ENCODE results near the gene CISH. TPM values are rescaled to one million over a fixed set of nuclear protein-coding genes. Genes with fewer than 3 reads are reported as not detected.

Gene CISH
- total RNA-seq, 1 donor from 2014 or later, result 2.6 TPM

DNA sequence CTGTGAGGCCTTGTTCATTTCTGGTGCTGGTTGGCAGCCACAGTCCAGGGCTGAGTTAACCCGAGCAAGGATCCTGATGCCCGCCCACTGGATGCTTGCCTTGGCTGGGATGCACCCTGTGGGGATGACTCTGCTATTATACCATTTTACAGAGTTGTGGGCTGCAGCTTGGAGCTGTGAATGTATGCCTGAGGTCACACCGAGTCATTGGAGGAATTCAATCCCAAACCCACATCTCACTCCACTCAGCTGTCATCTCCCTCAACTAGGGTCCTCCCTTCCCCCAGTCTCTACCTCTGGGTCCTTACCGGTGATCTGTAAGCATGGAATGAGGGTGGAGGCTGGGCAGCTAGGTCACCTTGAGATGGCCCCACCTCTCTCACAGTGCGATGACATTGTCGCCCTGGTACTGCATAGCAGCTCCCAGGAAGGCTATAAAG is 27.5 kb upstream of the CISH start:
- Mint-ChIP-seq H3K36me3 (ENCODE audit: low read depth, unreplicated experiment) (no peaks in the 10 kb centered on the region), H3K4me3 (ENCODE audit: unreplicated experiment) (no peak overlapping the region), H3K27ac (ENCODE audit: unreplicated experiment) (no peak overlapping the region), H3K27me3 (ENCODE audit: unreplicated experiment) (peaks cover 10% of the 10 kb centered on the region), H3K9me3 (ENCODE audit: unreplicated experiment) (no peaks in the 10 kb centered on the region), H3K4me1 (ENCODE audit: unreplicated experiment) (peaks cover 11% of the 10 kb centered on the region)
- TF ChIP-seq, protein P1, sequence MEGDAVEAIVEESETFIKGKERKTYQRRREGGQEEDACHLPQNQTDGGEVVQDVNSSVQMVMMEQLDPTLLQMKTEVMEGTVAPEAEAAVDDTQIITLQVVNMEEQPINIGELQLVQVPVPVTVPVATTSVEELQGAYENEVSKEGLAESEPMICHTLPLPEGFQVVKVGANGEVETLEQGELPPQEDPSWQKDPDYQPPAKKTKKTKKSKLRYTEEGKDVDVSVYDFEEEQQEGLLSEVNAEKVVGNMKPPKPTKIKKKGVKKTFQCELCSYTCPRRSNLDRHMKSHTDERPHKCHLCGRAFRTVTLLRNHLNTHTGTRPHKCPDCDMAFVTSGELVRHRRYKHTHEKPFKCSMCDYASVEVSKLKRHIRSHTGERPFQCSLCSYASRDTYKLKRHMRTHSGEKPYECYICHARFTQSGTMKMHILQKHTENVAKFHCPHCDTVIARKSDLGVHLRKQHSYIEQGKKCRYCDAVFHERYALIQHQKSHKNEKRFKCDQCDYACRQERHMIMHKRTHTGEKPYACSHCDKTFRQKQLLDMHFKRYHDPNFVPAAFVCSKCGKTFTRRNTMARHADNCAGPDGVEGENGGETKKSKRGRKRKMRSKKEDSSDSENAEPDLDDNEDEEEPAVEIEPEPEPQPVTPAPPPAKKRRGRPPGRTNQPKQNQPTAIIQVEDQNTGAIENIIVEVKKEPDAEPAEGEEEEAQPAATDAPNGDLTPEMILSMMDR (IDR thresholded peaks at IDR 0.05; ENCODE audit: unreplicated experiment), result no peak
- no peak for DNase-seq (ENCODE audit: low spot score)

GRCh38 chr3:50637945-50638344 is 26.4 kb upstream of the CISH start:
- no peak overlapping the region for H3K4me3 Mint-ChIP-seq (ENCODE audit: unreplicated experiment)
- peak overlapping the region; percentile 20 for H3K27ac Mint-ChIP-seq (ENCODE audit: unreplicated experiment)
- peaks cover 11% of the 10 kb centered on the region for H3K4me1 Mint-ChIP-seq (ENCODE audit: unreplicated experiment)
- DNase-seq (ENCODE audit: low spot score), result no peak
- TF ChIP-seq, protein P1 (IDR thresholded peaks at IDR 0.05; ENCODE audit: unreplicated experiment), result no peak
- H3K27me3 Mint-ChIP-seq (ENCODE audit: unreplicated experiment), result peaks cover 10% of the 10 kb centered on the region
- no peaks in the 10 kb centered on the region for H3K36me3 Mint-ChIP-seq (ENCODE audit: low read depth, unreplicated experiment)
- H3K9me3 Mint-ChIP-seq (ENCODE audit: unreplicated experiment), result no peaks in the 10 kb centered on the region

DNA sequence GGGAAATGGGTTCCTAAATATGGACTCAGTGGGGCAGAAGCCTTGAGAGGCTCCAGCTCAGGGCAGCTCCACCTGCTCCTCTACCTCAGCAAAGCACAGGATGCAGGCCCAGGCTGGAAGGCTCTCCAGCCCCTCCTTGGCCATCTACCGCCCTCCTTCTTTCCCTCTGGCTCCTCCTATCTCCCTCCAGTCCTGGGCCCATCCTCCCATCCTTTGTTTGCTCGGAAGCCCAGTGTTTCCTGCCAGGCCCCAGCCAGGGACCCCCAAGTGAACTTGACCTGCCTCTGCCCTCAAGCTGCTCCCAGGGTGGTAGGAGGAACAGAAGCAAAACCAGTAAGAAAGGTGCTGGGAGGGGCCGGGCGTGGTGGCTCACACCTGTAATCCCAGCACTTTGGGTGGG is 25.4 kb upstream of the CISH start:
- H3K27me3 Mint-ChIP-seq (ENCODE audit: unreplicated experiment), result peaks cover 8% of the 10 kb centered on the region
- H3K27ac Mint-ChIP-seq (ENCODE audit: unreplicated experiment), result no peak overlapping the region
- no peak overlapping the region for H3K4me3 Mint-ChIP-seq (ENCODE audit: unreplicated experiment)
- peaks cover 11% of the 10 kb centered on the region for H3K4me1 Mint-ChIP-seq (ENCODE audit: unreplicated experiment)
- no peaks in the 10 kb centered on the region for H3K9me3 Mint-ChIP-seq (ENCODE audit: unreplicated experiment)
- TF ChIP-seq, protein P1 (IDR thresholded peaks at IDR 0.05; ENCODE audit: unreplicated experiment), result no peak
- DNase-seq (ENCODE audit: low spot score), result no peak
- H3K36me3 Mint-ChIP-seq (ENCODE audit: low read depth, unreplicated experiment), result no peaks in the 10 kb centered on the region

- no peak for DNase-seq (ENCODE audit: low spot score)
- Mint-ChIP-seq H3K27me3 (ENCODE audit: unreplicated experiment) (peaks cover 5% of the 10 kb centered on the region), H3K27ac (ENCODE audit: unreplicated experiment) (no peak overlapping the region), H3K4me1 (ENCODE audit: unreplicated experiment) (peaks cover 11% of the 10 kb centered on the region), H3K9me3 (ENCODE audit: unreplicated experiment) (no peaks in the 10 kb centered on the region), H3K4me3 (ENCODE audit: unreplicated experiment) (no peak overlapping the region), H3K36me3 (ENCODE audit: low read depth, unreplicated experiment) (no peaks in the 10 kb centered on the region)
- TF ChIP-seq, protein P1 (IDR thresholded peaks at IDR 0.05; ENCODE audit: unreplicated experiment), result no peak
Observed at GRCh38 chr3:50635066-50635465, 23.5 kb upstream of the CISH start.

GRCh38 chr3:50633230-50633790 is 21.7 kb upstream of the CISH start:
- no peaks in the 10 kb centered on the region for H3K36me3 Mint-ChIP-seq (ENCODE audit: low read depth, unreplicated experiment)
- no peaks in the 10 kb centered on the region for H3K9me3 Mint-ChIP-seq (ENCODE audit: unreplicated experiment)
- no peak overlapping the region for H3K4me3 Mint-ChIP-seq (ENCODE audit: unreplicated experiment)
- TF ChIP-seq, protein P1 (IDR thresholded peaks at IDR 0.05; ENCODE audit: unreplicated experiment), result no peak
- peaks cover 11% of the 10 kb centered on the region for H3K4me1 Mint-ChIP-seq (ENCODE audit: unreplicated experiment)
- peaks cover 5% of the 10 kb centered on the region for H3K27me3 Mint-ChIP-seq (ENCODE audit: unreplicated experiment)
- DNase-seq (ENCODE audit: low spot score), result no peak
- peak overlapping the region; percentile 37 for H3K27ac Mint-ChIP-seq (ENCODE audit: unreplicated experiment)
